NCI-H1694 (cell line): ENCODE data around the gene RNF220.
"Not testable (repeated sequence)": the region's sequence is repeated elsewhere in the genome, so short reads cannot be mapped to it uniquely, and the experiment has no call there.

ENCODE experiments used
- DNase-seq: peaks from one replicate; lab custom pipeline; 2025; lab: John Stamatoyannopoulos, UW

RNF220 gene

GRCh38 chr1:44549510-44549909 lies 144.5 kb downstream of the RNF220 start:
- no peak for DNase-seq

GRCh38 chr1:44553127-44553758 lies 148.2 kb downstream of the RNF220 start:
- DNase-seq: no peak

- no peak for DNase-seq
Measured at GRCh38 chr1:44553771-44554170, 148.7 kb downstream of the RNF220 start.

GRCh38 chr1:44554706-44555105 lies 149.7 kb downstream of the RNF220 start:
- no peak for DNase-seq

GRCh38 chr1:44557778-44558177 lies 152.7 kb downstream of the RNF220 start:
- no peak for DNase-seq

GRCh38 chr1:44558883-44559282 lies 153.8 kb downstream of the RNF220 start:
- DNase-seq: no peak

GRCh38 chr1:44559330-44559729 lies 154.3 kb downstream of the RNF220 start:
- no peak for DNase-seq

- DNase-seq: no peak
Measured at GRCh38 chr1:44559913-44560312, 154.9 kb downstream of the RNF220 start.

- DNase-seq: not testable (repeated sequence)
Measured at GRCh38 chr1:44560696-44561095, 155.6 kb downstream of the RNF220 start.

- DNase-seq: no peak
Measured at GRCh38 chr1:44565259-44565750, 160.2 kb downstream of the RNF220 start.

GRCh38 chr1:44565833-44566232 lies 160.8 kb downstream of the RNF220 start:
- no peak for DNase-seq

GRCh38 chr1:44566281-44567046 lies 161.4 kb downstream of the RNF220 start:
- no peak for DNase-seq

GRCh38 chr1:44568128-44568900 lies 163.3 kb downstream of the RNF220 start:
- DNase-seq: no peak

- no peak for DNase-seq
Measured at GRCh38 chr1:44569491-44569890, 164.4 kb downstream of the RNF220 start.

GRCh38 chr1:44571712-44572571 lies 166.9 kb downstream of the RNF220 start:
- peak; percentile 39 for DNase-seq

- no peak for DNase-seq
Measured at GRCh38 chr1:44572572-44572879, 167.5 kb downstream of the RNF220 start.

- DNase-seq: no peak
Measured at GRCh38 chr1:44575396-44575795, 170.3 kb downstream of the RNF220 start.

GRCh38 chr1:44576456-44577150 lies 171.5 kb downstream of the RNF220 start:
- DNase-seq: no peak

- no peak for DNase-seq
Measured at GRCh38 chr1:44581205-44581604, 176.2 kb downstream of the RNF220 start.

GRCh38 chr1:44584167-44584566 lies 179.1 kb downstream of the RNF220 start:
- no peak for DNase-seq

GRCh38 chr1:44585315-44585920 lies 180.4 kb downstream of the RNF220 start:
- DNase-seq: no peak
